HepG2 (cell line): Measurements from ENCODE around the gene SLC16A13. TPM values are rescaled to one million over a fixed set of nuclear protein-coding genes. Genes with fewer than 3 reads are reported as not detected.

Source experiments
- ERF ChIP-seq: IDR thresholded peaks from 2 replicates; pipeline ENCODE4 v1.6.1; 2018; ENCODE audit warnings: missing biosample characterization, missing genetic modification reagents
- FOXO4 ChIP-seq: sonication (generic); formaldehyde crosslinking; conservative IDR thresholded peaks from 2 replicates; pipeline ENCODE4 v1.8.1; 2023; ENCODE audit warnings: missing genetic modification reagents
- IRF9 ChIP-seq: sonication (generic); formaldehyde crosslinking; IDR thresholded peaks from 2 replicates; pipeline ENCODE4 v1.8.0; 2022; ENCODE audit warnings: missing genetic modification reagents, mild to moderate bottlenecking, borderline replicate concordance
- KDM4B ChIP-seq: sonication (generic); formaldehyde crosslinking; IDR thresholded peaks from 2 replicates; pipeline ENCODE4 v1.4.0; 2020; ENCODE audit warnings: missing genetic modification reagents
- PHF8 ChIP-seq: sonication (generic); formaldehyde crosslinking; IDR thresholded peaks from 2 replicates; pipeline ENCODE4 v1.5.0; 2020; ENCODE audit warnings: missing genetic modification reagents
- PRPF4 ChIP-seq: fragments of 200-400 bp; formaldehyde crosslinking; IDR thresholded peaks from 2 replicates; pipeline ENCODE4 v1.6.1; 2016; ENCODE audit warnings: low read length, low read depth; ENCODE audit not compliant: poor library complexity, severe bottlenecking
- RXRB ChIP-seq: IDR thresholded peaks from 2 replicates; pipeline ENCODE4 v1.6.1; 2016; ENCODE audit warnings: borderline replicate concordance, missing genetic modification reagents, missing compliant biosample characterization
- ZNF337 ChIP-seq: sonication (generic); formaldehyde crosslinking; IDR thresholded peaks from 2 replicates; pipeline ENCODE4 v1.5.1; 2020; ENCODE audit warnings: missing genetic modification reagents, low read depth, mild to moderate bottlenecking, borderline replicate concordance
- ZNF558 ChIP-seq: sonication (generic); formaldehyde crosslinking; IDR thresholded peaks from 2 replicates; pipeline ENCODE4 v1.9.0; 2022; ENCODE audit warnings: mild to moderate bottlenecking, missing genetic modification reagents, borderline replicate concordance
- ZNF687 ChIP-seq: sonication (generic); formaldehyde crosslinking; IDR thresholded peaks from 2 replicates; pipeline ENCODE4 v1.5.1; 2020; ENCODE audit warnings: mild to moderate bottlenecking, missing genetic modification reagents, moderate library complexity
- ZNF766 ChIP-seq: sonication (generic); formaldehyde crosslinking; IDR thresholded peaks from 2 replicates; pipeline ENCODE4 v1.5.0; 2020; ENCODE audit warnings: missing genetic modification reagents, borderline replicate concordance
- ZNF83 ChIP-seq: sonication (generic); formaldehyde crosslinking; IDR thresholded peaks from 2 replicates; pipeline ENCODE4 v1.4.0; 2020; ENCODE audit warnings: missing genetic modification reagents, mild to moderate bottlenecking, borderline replicate concordance
- polyA plus RNA-seq, 8 experiments: library from polyadenylated mRNA; depleted of rRNA in 3 of 8; stranded (reverse) in 7 of 8; unstranded in 1 of 8; fragments of >200 nt; fragmentation: Illumina TruSeq in 4 of 8; extraction: Trizol in 4 of 8; gene quantifications; 2 replicates each; pipeline versions ENCODE4 v1.2.1 to v1.2.3, GENCODE V29; 2011 to 2016; ENCODE audit warnings: low read depth in 4 of 8, missing spikeins in 1 of 8, mixed read lengths in 1 of 8; ENCODE audit not compliant: insufficient read depth in 1 of 8
- total RNA-seq, 5 experiments: library from RNA; depleted of rRNA; stranded (reverse); fragments of >200 nt; fragmentation: Illumina TruSeq; extraction: Trizol; gene quantifications; 2 replicates each; pipeline ENCODE4 v1.2.3, GENCODE V29; 2016; ENCODE audit warnings: low read depth in 1 of 5
- TF ChIP-seq, protein P1 (sequence below): sonication (generic); formaldehyde crosslinking; IDR thresholded peaks from 2 replicates; pipeline ENCODE4 v1.4.0; 2020; ENCODE audit warnings: mild to moderate bottlenecking, missing genetic modification reagents

SLC16A13 gene
- total and polyA plus RNA-seq, 2 of the 13 experiments (the other 11 are each of a cell fraction or from before 2014, with no cell fraction given) = 2.2 to 3.0 TPM

DNA sequence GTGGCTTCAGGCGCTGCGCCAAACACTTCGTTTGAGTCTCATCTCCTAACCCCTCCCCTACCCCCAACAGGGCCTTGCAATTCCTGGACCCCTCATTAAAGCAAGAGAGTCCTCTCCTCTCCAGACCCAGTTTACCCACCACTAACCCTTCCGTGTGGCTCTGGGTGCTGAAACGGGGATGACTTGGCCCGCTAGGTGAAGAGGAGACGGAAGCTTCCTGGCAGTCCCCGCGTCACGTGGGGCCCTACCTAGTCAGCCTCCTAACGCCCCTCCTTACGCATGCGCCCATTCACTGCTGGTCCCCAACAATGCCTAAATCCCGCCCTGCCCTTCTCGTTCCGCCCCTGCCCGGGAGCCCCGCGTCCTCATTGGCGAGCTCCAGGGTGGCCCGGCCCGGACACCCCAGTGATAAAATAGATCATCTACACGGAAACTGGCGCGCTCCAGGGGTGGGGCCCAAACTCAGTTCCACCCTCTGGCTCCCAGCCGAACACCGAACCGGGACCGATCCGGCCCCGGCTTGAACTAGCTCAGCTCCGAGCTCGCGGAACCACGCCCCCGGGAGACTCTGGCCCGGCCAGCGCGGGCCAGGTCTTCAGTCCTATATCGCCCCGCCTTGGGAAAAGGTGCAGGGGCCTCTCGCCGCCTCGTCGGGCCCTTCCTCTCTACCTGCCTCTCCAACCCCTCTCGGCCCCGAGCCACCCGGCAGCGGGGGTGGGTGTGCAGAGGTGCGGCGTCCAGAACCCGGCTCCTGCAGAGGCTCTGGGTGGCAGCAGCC, at the start of gene SLC16A13 (continued):
- TF ChIP-seq, protein P1, sequence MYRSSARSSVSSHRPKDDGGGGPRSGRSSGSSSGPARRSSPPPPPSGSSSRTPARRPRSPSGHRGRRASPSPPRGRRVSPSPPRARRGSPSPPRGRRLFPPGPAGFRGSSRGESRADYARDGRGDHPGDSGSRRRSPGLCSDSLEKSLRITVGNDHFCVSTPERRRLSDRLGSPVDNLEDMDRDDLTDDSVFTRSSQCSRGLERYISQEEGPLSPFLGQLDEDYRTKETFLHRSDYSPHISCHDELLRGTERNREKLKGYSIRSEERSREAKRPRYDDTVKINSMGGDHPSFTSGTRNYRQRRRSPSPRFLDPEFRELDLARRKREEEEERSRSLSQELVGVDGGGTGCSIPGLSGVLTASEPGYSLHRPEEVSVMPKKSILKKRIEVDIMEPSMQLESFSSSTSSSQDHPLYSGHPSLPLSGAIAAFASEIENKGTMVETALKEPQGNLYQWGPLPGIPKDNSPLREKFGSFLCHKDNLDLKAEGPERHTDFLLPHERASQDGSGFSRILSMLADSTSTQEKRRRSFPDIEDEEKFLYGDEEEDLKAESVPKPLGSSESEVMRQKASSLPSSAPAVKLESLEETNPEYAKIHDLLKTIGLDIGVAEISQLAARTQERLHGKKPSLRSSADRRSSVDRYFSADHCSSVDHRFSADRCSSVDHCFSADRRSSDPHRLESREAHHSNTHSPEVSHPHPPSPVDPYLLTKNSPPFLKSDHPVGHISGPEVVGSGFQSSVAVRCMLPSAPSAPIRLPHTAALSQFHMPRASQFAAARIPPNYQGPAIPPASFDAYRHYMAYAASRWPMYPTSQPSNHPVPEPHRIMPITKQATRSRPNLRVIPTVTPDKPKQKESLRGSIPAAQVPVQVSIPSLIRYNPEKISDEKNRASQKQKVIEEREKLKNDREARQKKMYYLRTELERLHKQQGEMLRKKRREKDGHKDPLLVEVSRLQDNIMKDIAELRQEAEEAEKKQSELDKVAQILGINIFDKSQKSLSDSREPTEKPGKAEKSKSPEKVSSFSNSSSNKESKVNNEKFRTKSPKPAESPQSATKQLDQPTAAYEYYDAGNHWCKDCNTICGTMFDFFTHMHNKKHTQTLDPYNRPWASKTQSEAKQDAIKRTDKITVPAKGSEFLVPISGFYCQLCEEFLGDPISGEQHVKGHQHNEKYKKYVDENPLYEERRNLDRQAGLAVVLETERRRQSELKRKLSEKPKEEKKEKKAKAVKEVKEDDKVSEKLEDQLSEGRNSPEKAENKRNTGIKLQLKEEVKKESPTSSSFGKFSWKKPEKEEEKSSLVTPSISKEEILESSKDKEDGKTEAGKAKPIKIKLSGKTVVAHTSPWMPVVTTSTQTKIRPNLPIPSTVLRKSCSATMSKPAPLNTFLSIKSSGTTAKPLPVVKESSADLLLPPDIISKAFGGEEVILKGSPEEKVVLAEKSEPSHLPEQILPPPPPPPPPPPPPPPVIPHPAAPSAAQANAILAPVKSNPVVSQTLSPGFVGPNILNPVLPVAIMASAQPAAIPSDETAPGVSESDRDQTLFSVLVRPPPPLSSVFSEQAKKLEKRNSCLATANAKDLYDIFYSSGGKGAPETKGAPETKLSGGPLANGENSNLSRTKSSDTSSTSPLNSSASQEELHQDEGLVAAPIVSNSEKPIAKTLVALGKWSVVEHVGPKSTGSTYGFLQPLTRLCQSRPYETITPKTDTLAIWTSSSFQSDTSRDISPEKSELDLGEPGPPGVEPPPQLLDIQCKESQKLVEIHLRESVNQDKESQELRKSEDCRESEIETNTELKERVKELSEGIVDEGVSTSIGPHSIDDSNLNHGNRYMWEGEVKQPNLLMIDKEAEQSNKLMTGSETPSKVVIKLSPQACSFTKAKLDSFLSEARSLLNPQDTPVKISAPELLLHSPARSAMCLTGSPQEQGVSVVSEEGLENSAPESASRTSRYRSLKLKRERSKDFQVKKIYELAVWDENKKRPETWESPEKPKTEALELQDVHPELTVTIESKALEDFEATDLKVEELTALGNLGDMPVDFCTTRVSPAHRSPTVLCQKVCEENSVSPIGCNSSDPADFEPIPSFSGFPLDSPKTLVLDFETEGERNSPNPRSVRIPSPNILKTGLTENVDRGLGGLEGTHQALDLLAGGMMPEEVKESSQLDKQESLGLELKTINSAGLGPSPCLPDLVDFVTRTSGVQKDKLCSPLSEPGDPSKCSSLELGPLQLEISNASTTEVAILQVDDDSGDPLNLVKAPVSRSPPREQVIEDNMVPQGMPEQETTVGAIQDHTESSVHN (CRISPR knock-in tag) = 0 out of 2 replicates have a peak, but pooled peaks have one; percentile 34
- TF ChIP-seq FOXO4 (CRISPR knock-in tag) (no peak), IRF9 (CRISPR knock-in tag) (peak; percentile 46; the same call in 1 of the 2 replicates), ZNF337 (CRISPR knock-in tag) (no peak), ZNF766 (no peak), ZNF687 (CRISPR knock-in tag) (peak; percentile 79), KDM4B (CRISPR knock-in tag) (no peak), ZNF558 (CRISPR knock-in tag) (peak; percentile 79; the same call in 1 of the 2 replicates), ZNF83 (CRISPR knock-in tag) (peak; percentile 11; the same call in 1 of the 2 replicates), ERF (CRISPR knock-in tag) (peak; percentile 53), PRPF4 (no peak), RXRB (CRISPR knock-in tag) (no peak; the same call in 1 of the 2 replicates), PHF8 (CRISPR knock-in tag) (peak; percentile 77)
